Choroid plexus epithelial cell (primary cell): ENCODE measurements around the gene SMARCB1.

Experiments
- DNase-seq: peaks from one replicate; pipeline ENCODE4 v3.0.0-alpha.2; 2010; ENCODE audit warnings: low read depth
- H3K4me3 ChIP-seq: 2 replicates; pipeline ENCODE4 v1.5.1; 2011; ENCODE audit warnings: low read depth, mild to moderate bottlenecking, control low read depth, low read length, moderate library complexity
- TF ChIP-seq, protein P1 (sequence below): conservative IDR thresholded peaks from 2 replicates; pipeline ENCODE4 v1.5.1; 2011; ENCODE audit warnings: low read depth, mild to moderate bottlenecking, control low read depth, inconsistent platforms, low read length, moderate library complexity

Gene SMARCB1

GRCh38 chr22:23803001-23803819, 16.4 kb downstream of the SMARCB1 start:
- H3K4me3 ChIP-seq = no peak overlapping the region
- DNase-seq = no peak
- TF ChIP-seq, protein P1, sequence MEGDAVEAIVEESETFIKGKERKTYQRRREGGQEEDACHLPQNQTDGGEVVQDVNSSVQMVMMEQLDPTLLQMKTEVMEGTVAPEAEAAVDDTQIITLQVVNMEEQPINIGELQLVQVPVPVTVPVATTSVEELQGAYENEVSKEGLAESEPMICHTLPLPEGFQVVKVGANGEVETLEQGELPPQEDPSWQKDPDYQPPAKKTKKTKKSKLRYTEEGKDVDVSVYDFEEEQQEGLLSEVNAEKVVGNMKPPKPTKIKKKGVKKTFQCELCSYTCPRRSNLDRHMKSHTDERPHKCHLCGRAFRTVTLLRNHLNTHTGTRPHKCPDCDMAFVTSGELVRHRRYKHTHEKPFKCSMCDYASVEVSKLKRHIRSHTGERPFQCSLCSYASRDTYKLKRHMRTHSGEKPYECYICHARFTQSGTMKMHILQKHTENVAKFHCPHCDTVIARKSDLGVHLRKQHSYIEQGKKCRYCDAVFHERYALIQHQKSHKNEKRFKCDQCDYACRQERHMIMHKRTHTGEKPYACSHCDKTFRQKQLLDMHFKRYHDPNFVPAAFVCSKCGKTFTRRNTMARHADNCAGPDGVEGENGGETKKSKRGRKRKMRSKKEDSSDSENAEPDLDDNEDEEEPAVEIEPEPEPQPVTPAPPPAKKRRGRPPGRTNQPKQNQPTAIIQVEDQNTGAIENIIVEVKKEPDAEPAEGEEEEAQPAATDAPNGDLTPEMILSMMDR = no peak

GRCh38 chr22:23804781-23805291, 18.1 kb downstream of the SMARCB1 start:
- TF ChIP-seq, protein P1 = no peak
- no peak overlapping the region for H3K4me3 ChIP-seq
- DNase-seq = no peak

DNA sequence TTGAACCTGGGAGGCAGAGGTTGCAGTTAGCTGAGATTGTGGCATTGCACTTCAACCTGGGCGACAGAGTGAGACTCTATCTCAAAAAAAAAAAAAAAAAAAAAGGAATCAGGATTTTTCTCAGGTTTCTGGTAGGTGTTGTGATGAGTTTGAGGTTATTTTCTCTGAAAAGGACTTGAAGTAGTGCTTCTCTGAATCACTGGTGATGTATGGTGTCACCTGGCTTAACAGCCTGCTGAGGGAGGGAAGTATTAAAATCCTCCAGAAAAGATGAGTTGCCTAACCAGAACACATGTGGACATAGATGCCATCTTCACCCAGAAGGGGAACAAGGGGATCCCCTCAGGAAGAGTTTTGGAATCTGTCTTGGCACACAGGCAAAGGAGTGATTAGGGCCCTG, 20.1 kb downstream of the SMARCB1 start:
- no peak overlapping the region for H3K4me3 ChIP-seq
- TF ChIP-seq, protein P1 = no peak
- no peak for DNase-seq

DNA sequence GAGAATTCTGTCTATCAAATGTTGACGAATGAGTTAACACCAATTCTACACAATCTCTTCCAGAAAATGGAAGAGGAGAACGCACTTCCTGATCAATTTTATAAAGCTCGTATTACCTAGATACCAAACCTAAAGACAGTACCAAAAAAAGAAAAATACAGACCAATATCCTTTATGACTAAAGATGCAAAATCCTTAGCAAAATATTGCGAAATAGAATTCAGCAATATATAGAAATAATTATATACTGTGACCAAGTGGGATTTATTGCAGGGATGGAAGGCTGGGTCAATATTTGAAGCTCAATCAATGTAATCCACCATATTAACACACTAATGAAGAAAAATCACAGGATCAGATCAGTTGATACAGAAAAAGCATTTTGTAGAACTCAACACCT, 25.6 kb downstream of the SMARCB1 start:
- TF ChIP-seq, protein P1 = no peak
- no peak for DNase-seq
- no peak overlapping the region for H3K4me3 ChIP-seq

- TF ChIP-seq, protein P1 = no peak
- H3K4me3 ChIP-seq = no peak overlapping the region
- no peak for DNase-seq
These were observed 28.9 kb downstream of the SMARCB1 start for GRCh38 chr22:23815541-23816155.

GRCh38 chr22:23816156-23816976, 29.6 kb downstream of the SMARCB1 start:
- no peak overlapping the region for H3K4me3 ChIP-seq
- DNase-seq = no peak
- TF ChIP-seq, protein P1 = no peak
